ENCODE results near the gene RASIP1.

DNA sequence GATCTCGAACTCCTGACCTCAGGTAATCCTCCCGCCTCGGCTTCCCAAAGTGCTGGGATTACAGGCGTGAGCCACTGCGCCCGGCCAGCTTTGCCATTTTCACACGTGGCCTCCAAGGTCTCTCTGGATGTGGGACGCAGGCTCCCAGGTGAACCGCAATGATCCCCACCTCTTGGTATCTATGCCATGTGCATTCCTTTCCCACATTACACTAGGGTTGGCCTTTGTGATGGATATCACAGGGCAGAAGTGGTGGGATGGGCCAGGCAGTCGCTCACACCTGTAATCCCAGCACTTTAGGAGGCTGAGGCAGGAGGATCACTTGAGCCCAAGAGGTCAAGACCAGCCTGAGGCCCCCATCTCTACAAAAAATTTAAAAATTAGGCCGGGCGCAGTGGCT lies 37.3 kb upstream of the RASIP1 start:
- TF ChIP-seq CTCF (IDR thresholded peaks at IDR 0.05), result no peak
- no peak for TF ChIP-seq POLR2A (IDR thresholded peaks at IDR 0.05)

Measured in uterus (tissue), 2 donors.